Endothelial cell (in vitro differentiated cells): ENCODE measurements around the gene RIC8B. TPM values are rescaled to one million over a fixed set of nuclear protein-coding genes. Genes with fewer than 3 reads are reported as not detected.

Experiments
- DNase-seq: peaks from one replicate; pipeline ENCODE4 v3.0.0; 2021; ENCODE audit warnings: low spot score
- H3K27ac Mint-ChIP-seq: one replicate; pipeline ENCODE4 v1.8.0; 2021; ENCODE audit warnings: mixed read lengths, inconsistent platforms; ENCODE audit not compliant: unreplicated experiment
- H3K27me3 Mint-ChIP-seq: one replicate; pipeline ENCODE4 v1.8.0; 2021; ENCODE audit warnings: mild to moderate bottlenecking, moderate library complexity, mixed read lengths, inconsistent platforms; ENCODE audit not compliant: unreplicated experiment
- H3K36me3 Mint-ChIP-seq: one replicate; pipeline ENCODE4 v1.8.0; 2021; ENCODE audit warnings: mild to moderate bottlenecking, low read depth, mixed read lengths, inconsistent platforms; ENCODE audit not compliant: unreplicated experiment
- H3K4me1 Mint-ChIP-seq: one replicate; pipeline ENCODE4 v1.8.0; 2021; ENCODE audit warnings: mild to moderate bottlenecking, mixed read lengths, inconsistent platforms; ENCODE audit not compliant: unreplicated experiment
- H3K4me3 Mint-ChIP-seq: one replicate; pipeline ENCODE4 v1.8.0; 2021; ENCODE audit warnings: mild to moderate bottlenecking, mixed read lengths, inconsistent platforms; ENCODE audit not compliant: unreplicated experiment
- H3K9me3 Mint-ChIP-seq: one replicate; pipeline ENCODE4 v1.8.0; 2021; ENCODE audit warnings: mixed read lengths, inconsistent platforms; ENCODE audit not compliant: unreplicated experiment
- CTCF ChIP-seq: fragments of 200-600 bp; sonication (generic); IDR thresholded peaks from one replicate; pipeline ENCODE4 v1.5.0; 2021; ENCODE audit warnings: antibody characterized with exemption; ENCODE audit not compliant: unreplicated experiment
- total RNA-seq: library from RNA; stranded (reverse); fragmentation: NEBNext Ultra II Directional; extraction: Animal tissue kit (Norgen Biotek cat#: 25700); gene quantifications from one replicate; pipeline ENCODE4 v1.2.1, GENCODE V29; 2021; ENCODE audit not compliant: unreplicated experiment

The RIC8B gene
- total RNA-seq, 1 donor from 2014 or later = 14.0 TPM

GRCh38 chr12:106801167-106801708 is 26.8 kb downstream of the RIC8B start:
- no peak for TF ChIP-seq CTCF
- H3K4me1 Mint-ChIP-seq = no peaks in the 10 kb centered on the region
- DNase-seq = no peak
- no peaks in the 10 kb centered on the region for H3K9me3 Mint-ChIP-seq
- H3K27ac Mint-ChIP-seq = no peak overlapping the region
- H3K4me3 Mint-ChIP-seq = no peak overlapping the region
- peaks cover 6% of the 10 kb centered on the region for H3K36me3 Mint-ChIP-seq
- H3K27me3 Mint-ChIP-seq = no peaks in the 10 kb centered on the region

- TF ChIP-seq CTCF = no peak
Measured at GRCh38 chr12:106801830-106802533, 27.5 kb downstream of the RIC8B start.

DNA sequence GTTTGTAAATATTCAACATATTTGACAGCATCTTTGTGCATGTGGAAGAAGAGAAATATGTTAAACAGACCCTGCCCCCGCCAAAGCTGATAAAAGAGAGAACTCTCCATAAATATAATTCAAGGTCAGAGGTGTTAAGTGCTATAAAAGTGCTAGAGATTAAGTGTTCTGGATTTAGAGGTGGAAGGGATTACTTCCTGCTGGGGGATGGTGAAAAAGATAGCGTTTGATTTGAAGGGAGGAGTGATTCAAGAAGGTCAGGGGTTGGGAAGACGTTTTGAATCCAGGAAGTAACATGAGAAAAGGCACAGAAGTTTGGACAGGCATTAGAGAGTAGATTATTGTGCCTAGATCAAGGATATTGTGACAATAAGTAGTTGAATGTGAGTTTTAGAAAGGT is 30.2 kb downstream of the RIC8B start:
- Mint-ChIP-seq H3K4me3 (no peak overlapping the region), H3K9me3 (no peaks in the 10 kb centered on the region), H3K4me1 (no peaks in the 10 kb centered on the region), H3K27ac (no peak overlapping the region), H3K36me3 (peaks cover 6% of the 10 kb centered on the region), H3K27me3 (no peaks in the 10 kb centered on the region)
- DNase-seq = no peak
- no peak for TF ChIP-seq CTCF

More at GRCh38 chr12:106801830-106802533, 27.5 kb downstream of the RIC8B start:
- no peaks in the 10 kb centered on the region for H3K9me3 Mint-ChIP-seq
- H3K36me3 Mint-ChIP-seq = peaks cover 6% of the 10 kb centered on the region
- no peak for DNase-seq
- no peaks in the 10 kb centered on the region for H3K4me1 Mint-ChIP-seq
- no peak overlapping the region for H3K27ac Mint-ChIP-seq
- H3K4me3 Mint-ChIP-seq = no peak overlapping the region
- H3K27me3 Mint-ChIP-seq = no peaks in the 10 kb centered on the region

- Mint-ChIP-seq H3K27me3 (no peaks in the 10 kb centered on the region), H3K4me3 (no peak overlapping the region), H3K4me1 (peaks cover 3% of the 10 kb centered on the region), H3K9me3 (no peaks in the 10 kb centered on the region), H3K36me3 (no peaks in the 10 kb centered on the region), H3K27ac (no peak overlapping the region)
- no peak for DNase-seq
- TF ChIP-seq CTCF = no peak
Measured at GRCh38 chr12:106814714-106815113, 40.2 kb downstream of the RIC8B start.

GRCh38 chr12:106815741-106816140 is 41.3 kb downstream of the RIC8B start:
- no peak for DNase-seq
- H3K4me1 Mint-ChIP-seq = peaks cover 3% of the 10 kb centered on the region
- no peak for TF ChIP-seq CTCF
- no peaks in the 10 kb centered on the region for H3K27me3 Mint-ChIP-seq
- H3K9me3 Mint-ChIP-seq = no peaks in the 10 kb centered on the region
- no peak overlapping the region for H3K27ac Mint-ChIP-seq
- no peak overlapping the region for H3K4me3 Mint-ChIP-seq
- no peaks in the 10 kb centered on the region for H3K36me3 Mint-ChIP-seq
